Amniotic stem cell (primary cell): ENCODE data around the gene MYO3B.

Experiments used
- DNase-seq: peaks from one replicate; lab custom pipeline; 2025; lab: John Stamatoyannopoulos, UW

Gene MYO3B

GRCh38 chr2:170371231-170371998 lies 193.5 kb downstream of the MYO3B start:
- no peak for DNase-seq

GRCh38 chr2:170375192-170375591 lies 197.2 kb downstream of the MYO3B start:
- DNase-seq = no peak

- DNase-seq = no peak
Observed at GRCh38 chr2:170377500-170378207, 199.7 kb downstream of the MYO3B start.

GRCh38 chr2:170380267-170380666 lies 202.3 kb downstream of the MYO3B start:
- no peak for DNase-seq

GRCh38 chr2:170381678-170382077 lies 203.7 kb downstream of the MYO3B start:
- DNase-seq = no peak

GRCh38 chr2:170386554-170386953 lies 208.6 kb downstream of the MYO3B start:
- no peak for DNase-seq

- DNase-seq = no peak
Observed at GRCh38 chr2:170391018-170391417, 213.1 kb downstream of the MYO3B start.

- no peak for DNase-seq
Observed at GRCh38 chr2:170391697-170392096, 213.8 kb downstream of the MYO3B start.

- DNase-seq = no peak
Observed at GRCh38 chr2:170393861-170394498, 216.0 kb downstream of the MYO3B start.

- no peak for DNase-seq
Observed at GRCh38 chr2:170394641-170395387, 216.9 kb downstream of the MYO3B start.

- no peak for DNase-seq
Observed at GRCh38 chr2:170396799-170397459, 219.0 kb downstream of the MYO3B start.

- no peak for DNase-seq
Observed at GRCh38 chr2:170401187-170401586, 223.2 kb downstream of the MYO3B start.

- DNase-seq = no peak
Observed at GRCh38 chr2:170404846-170405245, 226.9 kb downstream of the MYO3B start.

GRCh38 chr2:170405326-170405725 lies 227.4 kb downstream of the MYO3B start:
- DNase-seq = no peak

GRCh38 chr2:170408461-170409163 lies 230.7 kb downstream of the MYO3B start:
- DNase-seq = no peak

GRCh38 chr2:170409164-170409535 lies 231.2 kb downstream of the MYO3B start:
- DNase-seq = peak; percentile 58

- DNase-seq = no peak
Observed at GRCh38 chr2:170411660-170412059, 233.7 kb downstream of the MYO3B start.

GRCh38 chr2:170420961-170421687 lies 243.2 kb downstream of the MYO3B start:
- DNase-seq = no peak

GRCh38 chr2:170423919-170424318 lies 246.0 kb downstream of the MYO3B start:
- no peak for DNase-seq

- DNase-seq = no peak
Observed at GRCh38 chr2:170425281-170425751, 247.4 kb downstream of the MYO3B start.
